OCI-LY1 (cell line): Measurements from ENCODE around the gene PATZ1.

Experiments
- H2AFZ ChIP-seq: fragments of 200-600 bp; sonication (generic), shearing (Covaris generic); 2 replicates; pipeline ENCODE4 v1.6.0; 2014; ENCODE audit warnings: antibody characterized with exemption, mild to moderate bottlenecking, low read length
- H3F3A ChIP-seq: fragments of 200-600 bp; sonication (generic), shearing (Covaris generic); 2 replicates; pipeline ENCODE4 v1.6.0; 2014; ENCODE audit warnings: mild to moderate bottlenecking, antibody characterized with exemption, low read length, moderate library complexity; ENCODE audit not compliant: insufficient read depth
- H3K27ac ChIP-seq: fragments of 200-600 bp; sonication (generic); 2 replicates; pipeline ENCODE4 v1.5.1; 2014; ENCODE audit warnings: low read length, mixed run types, mild to moderate bottlenecking, low read depth; ENCODE audit not compliant: poor library complexity, severe bottlenecking
- H3K27me3 ChIP-seq: fragments of 200-600 bp; sonication (generic); 2 replicates; pipeline ENCODE4 v1.6.0; 2014; ENCODE audit warnings: antibody characterized with exemption, mild to moderate bottlenecking, low read length, moderate library complexity; ENCODE audit not compliant: insufficient read depth
- H3K36me3 ChIP-seq: fragments of 200-600 bp; sonication (generic); 2 replicates; pipeline ENCODE4 v1.6.1; 2014; ENCODE audit warnings: mild to moderate bottlenecking, antibody characterized with exemption, low read length, moderate library complexity, mixed read lengths; ENCODE audit not compliant: insufficient read depth
- H3K4me1 ChIP-seq: fragments of 200-600 bp; sonication (generic); 2 replicates; pipeline ENCODE4 v1.5.1; 2014; ENCODE audit warnings: mild to moderate bottlenecking, low read length, moderate library complexity; ENCODE audit not compliant: insufficient read depth, severe bottlenecking
- H3K4me2 ChIP-seq: fragments of 200-600 bp; sonication (generic), shearing (Covaris generic); 2 replicates; pipeline ENCODE4 v1.6.1; 2014; ENCODE audit warnings: low read length
- H3K4me3 ChIP-seq: fragments of 200-600 bp; sonication (generic); 2 replicates; pipeline ENCODE4 v1.5.1; 2014; ENCODE audit warnings: low read length, low read depth, mild to moderate bottlenecking, mixed read lengths; ENCODE audit not compliant: poor library complexity, severe bottlenecking
- H3K79me2 ChIP-seq: fragments of 200-600 bp; shearing (Covaris generic); 2 replicates; pipeline ENCODE4 v1.6.1; 2016; ENCODE audit warnings: mixed run types, low read length, mixed read lengths; ENCODE audit not compliant: insufficient read depth
- H3K9ac ChIP-seq: fragments of 200-600 bp; sonication (generic), shearing (Covaris generic); 2 replicates; pipeline ENCODE4 v1.6.1; 2014; ENCODE audit warnings: mild to moderate bottlenecking, low read length, mixed read lengths
- H3K9me2 ChIP-seq: fragments of 200-600 bp; sonication (generic), shearing (Covaris generic); 2 replicates; pipeline ENCODE4 v1.6.1; 2014; ENCODE audit warnings: low read depth, mild to moderate bottlenecking, low read length, mixed read lengths
- H3K9me3 ChIP-seq: fragments of 200-600 bp; shearing (Covaris generic); 2 replicates; pipeline ENCODE4 v1.6.1; 2014; ENCODE audit warnings: low read length, mixed read lengths
- H4K20me1 ChIP-seq: fragments of 200-600 bp; sonication (generic), shearing (Covaris generic); 2 replicates; pipeline ENCODE4 v1.6.0; 2016; ENCODE audit warnings: mild to moderate bottlenecking, low read length; ENCODE audit not compliant: insufficient read depth
- CTCF ChIP-seq: fragments of 200-600 bp; sonication (generic), shearing (Covaris generic); IDR thresholded peaks from 2 replicates; pipeline ENCODE4 v1.5.1; 2017; ENCODE audit warnings: mild to moderate bottlenecking, antibody characterized with exemption, low read length, moderate library complexity, mixed read lengths
- EZH2 ChIP-seq: fragments of 200-600 bp; sonication (generic), shearing (Covaris generic); IDR thresholded peaks from 2 replicates; pipeline ENCODE4 v1.8.0; 2017; ENCODE audit warnings: borderline replicate concordance, mixed run types, mild to moderate bottlenecking, antibody characterized with exemption, low read length, moderate library complexity, mixed read lengths

PATZ1 gene

GRCh38 chr22:31300896-31301295, 45.2 kb downstream of the PATZ1 start:
- Histone ChIP-seq H4K20me1 (no peaks in the 10 kb centered on the region), H3K9me2 (no peaks in the 10 kb centered on the region), H3K36me3 (peaks cover 13% of the 10 kb centered on the region; the same call in 1 of the 2 replicates), H3K9ac (no peak overlapping the region), H3K27ac (no peak overlapping the region), H3K4me1 (peaks cover 27% of the 10 kb centered on the region), H3F3A (no peaks in the 10 kb centered on the region), H3K4me3 (no peak overlapping the region), H3K4me2 (no peak overlapping the region), H2AFZ (no peak overlapping the region), H3K79me2 (no peaks in the 10 kb centered on the region), H3K9me3 (no peaks in the 10 kb centered on the region), H3K27me3 (no peaks in the 10 kb centered on the region)
- TF ChIP-seq EZH2 (no peak), CTCF (no peak)

- Histone ChIP-seq H3K9ac (peak overlapping the region; percentile 34; the same call in 1 of the 2 replicates), H3K27me3 (no peaks in the 10 kb centered on the region), H3K4me1 (peaks cover 57% of the 10 kb centered on the region), H2AFZ (no peak overlapping the region), H3K79me2 (no peaks in the 10 kb centered on the region), H4K20me1 (no peaks in the 10 kb centered on the region), H3K4me3 (peak overlapping the region; percentile 36), H3K9me3 (no peaks in the 10 kb centered on the region), H3K36me3 (no peaks in the 10 kb centered on the region), H3K27ac (peak overlapping the region; percentile 59), H3F3A (no peaks in the 10 kb centered on the region), H3K9me2 (no peaks in the 10 kb centered on the region), H3K4me2 (peak overlapping the region; percentile 60)
- no peak for TF ChIP-seq EZH2
- no peak for TF ChIP-seq CTCF
Observed at GRCh38 chr22:31295831-31296657, 50.1 kb downstream of the PATZ1 start.

- no peaks in the 10 kb centered on the region for H3K9me3 ChIP-seq
- peaks cover 57% of the 10 kb centered on the region for H3K4me1 ChIP-seq
- H3K9me2 ChIP-seq = no peaks in the 10 kb centered on the region
- H4K20me1 ChIP-seq = no peaks in the 10 kb centered on the region
- no peaks in the 10 kb centered on the region for H3K27me3 ChIP-seq
- peak overlapping the region; percentile 59 for H3K27ac ChIP-seq
- H3F3A ChIP-seq = no peaks in the 10 kb centered on the region
- H3K9ac ChIP-seq = peak overlapping the region; percentile 34; the same call in 1 of the 2 replicates
- H3K4me2 ChIP-seq = peak overlapping the region; percentile 60
- H3K36me3 ChIP-seq = no peaks in the 10 kb centered on the region
- no peaks in the 10 kb centered on the region for H3K79me2 ChIP-seq
- TF ChIP-seq EZH2 (no peak), CTCF (no peak)
- no peak overlapping the region for H2AFZ ChIP-seq
- H3K4me3 ChIP-seq = peak overlapping the region; percentile 36
Observed at GRCh38 chr22:31295360-31295759, 50.8 kb downstream of the PATZ1 start.
